HG03135 (cell line): ENCODE data around the gene RSKR.
"Not testable (repeated sequence)": the region's sequence is repeated elsewhere in the genome, so short reads cannot be mapped to it uniquely, and the experiment has no call there.

Source experiments
- ATAC-seq: cut with Tn5 transposase; IDR thresholded peaks from one replicate; pipeline ENCODE4 v1.9.1; 2021; ENCODE audit warnings: mild to moderate bottlenecking, moderate library complexity; ENCODE audit not compliant: unreplicated experiment

The RSKR gene

DNA sequence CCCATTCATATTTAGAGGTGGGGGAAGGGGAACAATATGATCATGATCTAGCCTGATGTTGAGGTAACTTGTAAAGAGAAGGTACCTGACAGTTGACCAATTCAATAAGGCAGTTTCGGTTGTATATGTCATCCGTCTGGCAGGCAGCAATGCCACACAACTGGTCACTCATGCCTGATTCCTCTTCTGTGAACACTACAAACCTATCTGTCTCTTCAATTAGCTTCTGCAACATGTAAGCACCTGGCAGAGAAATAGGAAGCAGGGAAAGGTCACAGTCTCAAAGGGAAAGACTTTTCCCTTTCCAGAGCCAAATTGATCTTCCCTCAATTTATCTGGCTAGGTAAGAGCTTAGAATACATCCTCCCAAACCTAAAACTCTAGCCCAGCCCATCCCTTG lies 10.2 kb upstream of the RSKR start:
- ATAC-seq: no peak

DNA sequence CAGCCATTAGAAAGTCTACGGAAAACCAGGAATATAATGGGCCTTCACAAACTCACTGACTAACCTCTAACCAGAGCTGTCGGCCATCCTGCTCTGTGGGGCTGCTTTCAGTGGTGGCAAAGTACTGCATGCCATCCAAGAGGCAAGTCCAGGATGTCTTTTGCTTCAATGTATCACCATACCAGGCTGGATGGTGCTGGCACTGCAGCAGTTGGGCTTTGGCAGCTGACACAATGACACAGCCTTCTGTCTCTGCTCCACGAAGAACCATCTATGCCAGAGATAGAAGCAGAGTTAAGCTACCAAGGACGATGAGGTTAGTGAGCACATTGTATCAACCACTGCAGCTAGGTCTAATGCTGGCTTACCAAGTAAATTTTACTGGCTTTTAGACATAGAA lies 9.7 kb upstream of the RSKR start:
- no peak for ATAC-seq

- no peak for ATAC-seq
These were observed 8.2 kb upstream of the RSKR start for GRCh38 chr17:28622186-28622585.

DNA sequence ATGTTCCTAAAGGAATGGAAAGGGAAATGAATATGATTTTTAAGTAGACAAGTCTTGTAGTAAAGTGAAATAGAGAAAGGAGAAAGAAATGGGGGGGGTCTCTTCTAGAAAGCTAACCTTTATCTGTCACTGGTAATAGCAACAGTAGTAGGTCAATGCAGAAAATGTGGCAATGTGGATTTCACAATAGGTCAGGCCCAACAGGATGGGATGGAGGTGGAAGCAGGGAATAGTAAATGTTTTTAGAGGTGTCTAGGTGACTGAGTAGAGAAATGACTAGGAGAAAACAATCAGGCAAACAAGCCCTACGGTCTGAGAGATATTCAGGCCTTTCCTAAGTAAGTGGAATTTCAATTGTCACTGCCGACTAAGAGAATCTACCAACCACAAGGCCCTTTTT lies 6.0 kb upstream of the RSKR start:
- no peak for ATAC-seq

DNA sequence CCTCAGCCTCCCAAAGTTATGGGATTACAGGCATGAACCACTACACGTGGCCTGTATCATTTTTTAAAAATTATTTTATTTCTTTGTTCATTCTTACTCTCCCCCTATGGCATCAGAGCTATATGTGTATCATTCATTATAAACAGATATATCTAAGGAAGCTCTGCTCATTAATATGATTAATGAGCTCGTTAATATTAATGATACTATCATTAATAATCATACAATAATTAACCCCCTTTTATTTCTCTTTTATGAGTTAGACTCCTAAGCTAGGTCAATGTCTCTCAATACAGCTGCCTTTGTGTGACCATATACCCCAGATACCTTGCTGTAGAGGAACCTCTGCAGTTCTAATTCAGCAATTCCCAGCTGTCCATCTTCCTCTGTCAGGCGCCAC lies 4.5 kb upstream of the RSKR start:
- ATAC-seq: no peak

- ATAC-seq: no peak
These were observed 2.3 kb upstream of the RSKR start for GRCh38 chr17:28616281-28616680.

- ATAC-seq: no peak
These were observed 1.4 kb upstream of the RSKR start for GRCh38 chr17:28615260-28615940.

GRCh38 chr17:28612936-28613872 lies 781 bp downstream of the RSKR start:
- ATAC-seq: no peak

DNA sequence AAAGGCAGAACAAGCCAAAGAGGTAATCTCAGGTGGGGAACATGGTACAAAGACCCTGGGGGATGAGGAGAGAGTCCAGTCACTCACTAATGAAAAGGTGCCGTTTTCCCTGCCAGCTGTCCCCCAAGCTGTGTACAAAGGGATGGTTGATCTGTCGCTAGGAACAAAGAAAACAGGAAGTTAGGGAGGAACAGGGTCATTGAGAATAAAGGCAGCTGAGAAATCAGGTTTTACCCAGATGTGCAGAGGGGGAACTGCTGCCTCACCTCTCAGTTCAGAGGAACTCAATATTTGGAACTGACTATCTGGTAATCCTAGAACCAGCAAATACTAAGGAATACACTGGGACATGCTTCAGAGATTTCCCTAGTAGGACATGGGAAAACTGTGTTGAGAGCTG lies 1.5 kb downstream of the RSKR start:
- ATAC-seq: no peak

GRCh38 chr17:28610376-28610775 lies 3.6 kb downstream of the RSKR start:
- ATAC-seq: no peak

GRCh38 chr17:28604031-28604430 lies 10.0 kb downstream of the RSKR start:
- not testable (repeated sequence) for ATAC-seq

DNA sequence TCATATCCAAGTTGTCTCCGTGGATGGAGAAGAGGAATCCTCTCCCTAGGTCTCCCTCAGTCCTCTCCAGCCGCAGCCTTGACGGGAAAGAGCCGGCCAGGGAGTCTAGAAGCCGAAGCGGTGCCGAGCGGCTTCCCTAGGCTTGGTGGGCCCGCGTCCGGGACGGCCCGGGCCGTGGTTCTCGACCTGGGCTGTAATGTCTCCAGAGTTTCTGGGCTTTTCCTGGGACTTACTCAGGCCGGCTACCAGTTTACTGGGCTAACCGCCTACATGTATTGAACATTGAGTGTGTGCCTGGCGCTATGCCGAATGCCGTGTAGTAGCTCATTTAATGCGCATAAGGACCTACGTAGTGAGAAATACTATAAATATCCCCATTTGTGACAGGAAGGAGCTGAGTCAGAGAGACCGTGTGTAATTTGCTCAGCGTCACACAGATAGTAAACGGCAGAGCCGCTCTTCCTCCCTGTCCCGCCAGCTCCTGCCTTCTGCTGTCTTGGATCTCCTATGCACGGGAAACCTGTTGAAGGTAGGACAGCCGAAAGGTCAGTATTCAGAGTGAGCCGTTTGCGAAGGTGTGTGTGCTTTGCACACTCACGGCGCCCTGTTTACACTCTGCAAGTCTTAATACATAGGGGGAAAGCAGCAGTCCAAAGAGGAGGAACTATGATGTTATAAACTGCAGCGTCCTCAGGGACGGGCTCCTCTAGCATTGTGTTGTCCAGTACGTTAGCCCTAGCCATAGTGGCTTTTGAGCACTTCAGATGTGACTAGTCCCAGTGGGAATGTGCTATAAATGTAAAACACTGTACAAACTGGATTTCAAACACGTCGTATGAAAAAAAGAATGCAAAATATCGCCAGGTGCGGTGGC lies 14.4 kb downstream of the RSKR start:
- ATAC-seq: peak; percentile 44

DNA sequence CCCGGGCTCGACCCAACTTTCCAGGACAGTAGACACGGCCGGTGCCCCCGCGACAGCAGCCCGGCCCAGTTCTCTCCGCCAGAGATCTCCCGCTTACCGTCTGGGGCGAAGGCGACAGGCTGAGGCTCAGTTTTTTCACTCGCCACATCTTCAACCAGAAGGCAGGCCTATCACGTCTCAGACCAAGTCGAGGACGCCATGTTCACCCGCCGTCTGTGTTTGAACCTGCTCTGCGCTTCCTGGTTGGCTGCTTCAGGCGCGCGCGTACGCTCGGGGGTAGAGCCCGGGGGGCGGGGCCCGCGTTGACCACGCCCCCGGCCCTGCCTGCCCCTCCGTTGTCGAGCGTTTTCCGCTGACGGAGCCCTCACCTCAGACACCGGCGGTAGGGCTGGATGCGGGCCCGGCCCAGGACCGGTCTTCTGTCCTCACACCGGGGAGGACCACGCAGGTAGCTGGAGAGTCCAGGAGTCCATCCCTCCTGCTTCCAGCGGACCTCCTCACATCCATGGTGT lies 15.1 kb downstream of the RSKR start, which contains the start of gene SPAG5:
Gene SPAG5 (minus strand): TSS at position 227 of the 512 bp plus-strand sequence. CDS start 79 bp downstream, at position 148.
- ATAC-seq: peak; percentile 85

GRCh38 chr17:28598389-28598788 lies 15.6 kb downstream of the RSKR start:
- ATAC-seq: peak; percentile 4

- ATAC-seq: no peak
These were observed 16.2 kb downstream of the RSKR start for GRCh38 chr17:28597606-28598383.

DNA sequence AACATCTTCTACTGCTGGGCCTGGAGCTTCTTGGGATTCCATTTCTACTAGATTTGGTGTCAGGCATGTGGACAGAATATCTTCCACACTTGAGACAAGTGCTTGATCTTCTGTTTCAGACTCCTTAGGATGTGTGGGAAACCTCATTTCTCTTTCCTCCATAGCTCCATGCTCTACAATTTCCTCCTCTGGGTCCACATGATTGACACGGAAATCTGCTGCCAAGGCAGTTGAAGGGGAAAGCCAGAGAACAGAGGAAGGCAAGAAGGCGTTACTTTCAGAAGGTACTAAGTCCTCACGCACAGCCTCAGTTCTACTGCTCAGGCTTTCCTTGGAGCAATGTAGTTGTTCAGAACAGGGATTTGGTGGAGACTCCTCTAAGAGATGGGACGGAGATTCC lies 21.7 kb downstream of the RSKR start:
- ATAC-seq: no peak

DNA sequence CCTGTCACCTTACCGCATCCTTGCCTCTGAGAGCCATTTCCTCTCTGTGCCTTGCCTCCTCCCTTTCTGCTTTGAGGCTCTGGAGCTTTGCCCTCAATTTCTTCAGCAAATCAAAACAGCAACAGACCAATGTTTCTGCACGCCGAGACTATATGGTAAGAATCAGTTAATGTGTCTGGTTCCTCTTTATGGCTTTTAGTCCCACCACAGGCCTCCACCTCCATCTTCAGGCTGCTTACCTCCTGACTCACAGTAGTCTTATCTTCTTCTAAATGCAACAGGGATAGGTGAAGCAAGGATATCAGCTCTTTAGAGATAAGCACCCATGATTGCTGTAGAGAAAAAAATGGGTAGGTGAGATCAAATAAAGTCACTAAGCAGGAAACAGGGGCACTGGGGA lies 28.1 kb downstream of the RSKR start:
- ATAC-seq: no peak

DNA sequence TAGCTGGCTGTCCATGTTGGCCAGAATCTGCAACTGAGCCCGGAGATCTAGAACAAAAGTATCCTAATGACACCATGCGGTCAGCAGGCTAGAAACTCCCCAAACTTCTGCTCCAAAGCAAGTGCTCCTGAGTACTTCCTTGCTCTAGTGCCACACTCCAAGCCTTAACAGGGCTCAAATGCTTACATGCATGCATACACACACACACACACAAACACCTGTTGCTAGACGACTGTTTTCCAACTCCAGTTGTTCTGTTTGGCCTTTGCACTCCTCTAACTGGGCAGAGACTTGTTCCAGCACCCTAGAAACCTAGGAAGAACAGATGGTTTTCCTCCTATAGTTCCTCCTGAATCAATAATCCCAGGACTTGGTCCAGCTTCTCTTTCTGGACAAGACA lies 29.6 kb downstream of the RSKR start:
- ATAC-seq: no peak

- no peak for ATAC-seq
These were observed 31.5 kb downstream of the RSKR start for GRCh38 chr17:28582513-28582912.

- ATAC-seq: no peak
These were observed 33.0 kb downstream of the RSKR start for GRCh38 chr17:28580959-28581358.
